H1 (cell line): Measurements from ENCODE around the gene TTC39A. TPM values are rescaled to one million over a fixed set of nuclear protein-coding genes. Genes with fewer than 3 reads are reported as not detected.

ENCODE experiments used
- CTCF ChIA-PET: fragments of 300-600 bp; sonication (Branson Sonifier 250); formaldehyde crosslinking; loops from one replicate; lab custom pipeline; 2021; ENCODE audit not compliant: partially characterized antibody; lab: Charles Lee
- POLR2A ChIA-PET: fragments of 300-600 bp; sonication (Branson Sonifier 250); formaldehyde crosslinking; loops from one replicate; lab custom pipeline; 2021; ENCODE audit warnings: inconsistent platforms; ENCODE audit not compliant: partially characterized antibody; lab: Charles Lee
- DNase-seq, 2 experiments: peaks; one replicate each; pipeline versions ENCODE4 v3.0.0 to v3.0.0-alpha.2; 2010 to 2022; ENCODE audit warnings: low spot score in 2 of 2, low read depth in 1 of 2, mixed read lengths in 1 of 2
- FAIRE-seq: peaks from 2 replicates; lab custom pipeline; 2011; peaks lifted over from hg19 to GRCh38; lab: Jason Lieb, UNC
- H2AFZ ChIP-seq: 2 replicates; pipeline ENCODE4 v1.8.1; 2012; ENCODE audit warnings: low read length, inconsistent platforms
- H2AK5ac ChIP-seq: 2 replicates; pipeline ENCODE4 v1.6.1; 2013; ENCODE audit warnings: low read depth, low read length
- H2BK120ac ChIP-seq: replicated peaks from 2 replicates; pipeline ENCODE3; 2013; ENCODE audit warnings: low read depth, low read length, inconsistent platforms
- H2BK12ac ChIP-seq: 2 replicates; pipeline ENCODE4 v1.6.1; 2013; ENCODE audit warnings: low read depth, low read length
- H2BK15ac ChIP-seq: 2 replicates; pipeline ENCODE4 v1.6.1; 2013; ENCODE audit warnings: low read length
- H2BK20ac ChIP-seq: 2 replicates; pipeline ENCODE4 v1.6.1; 2013; ENCODE audit warnings: low read length
- H2BK5ac ChIP-seq: 2 replicates; pipeline ENCODE4 v1.6.1; 2013; ENCODE audit warnings: low read depth, low read length
- H3K14ac ChIP-seq: 2 replicates; pipeline ENCODE4 v1.6.1; 2013; ENCODE audit warnings: inconsistent platforms; ENCODE audit not compliant: insufficient read length
- H3K18ac ChIP-seq: 2 replicates; pipeline ENCODE4 v1.6.1; 2013; ENCODE audit warnings: low read length; ENCODE audit errors: extremely low read depth
- H3K23ac ChIP-seq: 2 replicates; pipeline ENCODE4 v1.6.1; 2013; ENCODE audit warnings: inconsistent platforms; ENCODE audit not compliant: insufficient read length
- H3K23me2 ChIP-seq: 2 replicates; pipeline ENCODE4 v1.6.1; 2013; ENCODE audit warnings: low read depth, low read length
- H3K27ac ChIP-seq: 2 replicates; pipeline ENCODE4 v1.6.1; 2011; ENCODE audit warnings: low read depth, low read length, inconsistent platforms
- H3K27me3 ChIP-seq, 4 experiments: replicated peaks in 1 of 4; 1 replicate in 1 of 4; 2 replicates in 3 of 4; pipeline versions ENCODE4 v1.6.1 to v1.8.1; 2011 to 2013; ENCODE audit warnings: low read length in 3 of 4, mild to moderate bottlenecking in 3 of 4, inconsistent platforms in 2 of 4, mixed read lengths in 2 of 4, moderate library complexity in 1 of 4; ENCODE audit not compliant: control insufficient read depth in 3 of 4, insufficient read depth in 3 of 4; ENCODE audit errors: extremely low read depth in 1 of 4
- H3K36me3 ChIP-seq, 4 experiments: 2 replicates each; pipeline versions ENCODE4 v1.6.1 to v1.8.1; 2011 to 2013; ENCODE audit warnings: mild to moderate bottlenecking in 4 of 4, low read length in 3 of 4, moderate library complexity in 2 of 4, control low read depth in 1 of 4, inconsistent platforms in 1 of 4; ENCODE audit not compliant: insufficient read depth in 4 of 4, control insufficient read depth in 2 of 4
- H3K4ac ChIP-seq: replicated peaks from 2 replicates; pipeline ENCODE3; 2013; ENCODE audit warnings: low read length, low read depth, mixed read lengths, inconsistent platforms; ENCODE audit not compliant: insufficient read length
- H3K4me1 ChIP-seq, 4 experiments: replicated peaks in 1 of 4; 1 replicate in 1 of 4; 2 replicates in 3 of 4; pipeline versions ENCODE4 v1.6.1 to v1.8.1; 2011 to 2013; ENCODE audit warnings: low read length in 3 of 4, inconsistent platforms in 2 of 4, mixed read lengths in 1 of 4; ENCODE audit not compliant: insufficient read depth in 4 of 4, control insufficient read depth in 3 of 4
- H3K4me2 ChIP-seq, 2 experiments: 2 replicates each; pipeline versions ENCODE4 v1.6.1 to v1.8.1; 2011 to 2013; ENCODE audit warnings: low read depth in 2 of 2, low read length in 2 of 2, control low read depth in 1 of 2, inconsistent platforms in 1 of 2, mild to moderate bottlenecking in 1 of 2; ENCODE audit not compliant: insufficient read depth in 1 of 2
- H3K4me3 ChIP-seq, 4 experiments: fragments of 200-600, 300-600 bp in 1 of 4; sonication (generic), shearing (Covaris generic), sonication (Bioruptor Twin) in 1 of 4; 2 replicates each; pipeline versions ENCODE4 v1.5.1 to v1.8.1; 2011 to 2016; ENCODE audit warnings: low read length in 4 of 4, low read depth in 3 of 4, control low read depth in 2 of 4, inconsistent platforms in 2 of 4, mild to moderate bottlenecking in 2 of 4, mixed read lengths in 1 of 4, moderate library complexity in 1 of 4; ENCODE audit not compliant: insufficient read depth in 2 of 4; ENCODE audit errors: extremely low read depth in 1 of 4
- H3K56ac ChIP-seq: replicated peaks from 2 replicates; pipeline ENCODE3; 2013; ENCODE audit warnings: low read depth, mild to moderate bottlenecking, mixed read lengths, low read length, inconsistent platforms; ENCODE audit not compliant: insufficient read length
- H3K79me1 ChIP-seq: 2 replicates; pipeline ENCODE4 v1.6.1; 2013; ENCODE audit warnings: low read depth, low read length, control low read depth
- H3K79me2 ChIP-seq, 2 experiments: 2 replicates each; pipeline versions ENCODE4 v1.6.1 to v1.8.1; 2012 to 2013; ENCODE audit warnings: low read length in 2 of 2, mild to moderate bottlenecking in 2 of 2, inconsistent platforms in 1 of 2; ENCODE audit not compliant: insufficient read depth in 2 of 2, control insufficient read depth in 1 of 2
- H3K9ac ChIP-seq, 4 experiments: replicated peaks in 1 of 4; 1 replicate in 1 of 4; 2 replicates in 3 of 4; pipeline versions ENCODE4 v1.6.1 to v1.8.1; 2011 to 2013; ENCODE audit warnings: low read depth in 3 of 4, low read length in 3 of 4, control low read depth in 2 of 4, mild to moderate bottlenecking in 2 of 4, moderate library complexity in 2 of 4, inconsistent platforms in 1 of 4; ENCODE audit errors: extremely low read depth in 1 of 4
- H3K9me3 ChIP-seq, 2 experiments: 2 replicates each; pipeline versions ENCODE4 v1.6.1 to v1.8.1; 2012 to 2013; ENCODE audit warnings: mild to moderate bottlenecking in 2 of 2, moderate library complexity in 2 of 2, control low read depth in 1 of 2, inconsistent platforms in 1 of 2, low read depth in 1 of 2, low read length in 1 of 2, mixed read lengths in 1 of 2; ENCODE audit not compliant: insufficient read depth in 2 of 2
- H4K20me1 ChIP-seq, 2 experiments: replicated peaks in 1 of 2; 2 replicates each; pipeline versions ENCODE3 to v1.8.1; 2011 to 2013; ENCODE audit warnings: inconsistent platforms in 2 of 2, low read length in 2 of 2, mild to moderate bottlenecking in 1 of 2; ENCODE audit not compliant: insufficient read depth in 2 of 2, control insufficient read depth in 1 of 2
- H4K5ac ChIP-seq: 2 replicates; pipeline ENCODE4 v1.6.1; 2013; ENCODE audit warnings: low read length, low read depth, mixed read lengths, inconsistent platforms; ENCODE audit not compliant: insufficient read length
- H4K8ac ChIP-seq: 2 replicates; pipeline ENCODE4 v1.8.0; 2013; ENCODE audit warnings: mild to moderate bottlenecking, moderate library complexity, low read length, inconsistent platforms; ENCODE audit not compliant: insufficient read depth; ENCODE audit errors: extremely low read depth
- H4K91ac ChIP-seq: replicated peaks from 2 replicates; pipeline ENCODE3; 2013; ENCODE audit warnings: low read length, mixed read lengths, inconsistent platforms; ENCODE audit not compliant: insufficient read length
- CBX8 ChIP-seq: fragments of 300-800, 300-1000 bp; sonication (generic); IDR thresholded peaks from 2 replicates; pipeline ENCODE4 v1.7.1; 2016; ENCODE audit warnings: low read depth, low read length, borderline replicate concordance
- CREB1 ChIP-seq: IDR thresholded peaks from 2 replicates; pipeline ENCODE4 v1.6.1; 2012; ENCODE audit warnings: inconsistent platforms
- EZH2 ChIP-seq: fragments of 200-600 bp; sonication (generic); IDR thresholded peaks from 2 replicates; pipeline ENCODE4 v1.7.1; 2012; ENCODE audit warnings: low read depth, mild to moderate bottlenecking, moderate library complexity, low read length, inconsistent platforms; ENCODE audit not compliant: severe bottlenecking
- GTF2F1 ChIP-seq: IDR thresholded peaks from 2 replicates; pipeline ENCODE4 v1.6.1; 2012; ENCODE audit warnings: low read depth, low read length, improper control_type of control experiment, borderline replicate concordance
- KDM5A ChIP-seq: fragments of 200-600 bp; IDR thresholded peaks from 2 replicates; pipeline ENCODE4 v1.7.1; 2012; ENCODE audit warnings: mild to moderate bottlenecking, low read length, inconsistent platforms, mixed read lengths
- MAFK ChIP-seq: IDR thresholded peaks from 2 replicates; pipeline ENCODE4 v1.6.1; 2012; ENCODE audit warnings: low read depth, mild to moderate bottlenecking, improper control_type of control experiment, low read length
- NANOG ChIP-seq: IDR thresholded peaks from 2 replicates; pipeline ENCODE4 v1.6.1; 2011; ENCODE audit warnings: low read length, low read depth, mild to moderate bottlenecking, inconsistent platforms; ENCODE audit not compliant: insufficient read depth, poor library complexity, severe bottlenecking
- RXRA ChIP-seq: IDR thresholded peaks from 2 replicates; pipeline ENCODE4 v1.6.1; 2011; ENCODE audit warnings: low read depth, mild to moderate bottlenecking, low read length, moderate library complexity; ENCODE audit not compliant: insufficient read depth
- SIRT6 ChIP-seq: IDR thresholded peaks from one replicate; pipeline ENCODE4 v1.7.1; 2012; ENCODE audit warnings: low read length, inconsistent platforms
- SIX5 ChIP-seq: IDR thresholded peaks from 2 replicates; pipeline ENCODE4 v1.6.1; 2011; ENCODE audit warnings: mild to moderate bottlenecking, low read depth, low read length
- SP1 ChIP-seq: IDR thresholded peaks from 2 replicates; pipeline ENCODE4 v1.6.1; 2011; ENCODE audit warnings: low read depth, low read length
- SP2 ChIP-seq: IDR thresholded peaks from 2 replicates; pipeline ENCODE4 v1.6.1; 2012; ENCODE audit warnings: mild to moderate bottlenecking, low read length, inconsistent platforms
- WGBS, 2 experiments: shearing (Covaris generic) in 1 of 2; methylation state at CpG; one replicate each; pipeline versions ENCODE4 v1.1.6 to v1.1.7; 2013 to 2015; ENCODE audit warnings: low lambda C conversion rate in 2 of 2, mixed read lengths in 2 of 2, inconsistent platforms in 1 of 2, low coverage in 1 of 2, missing lambda C conversion rate in 1 of 2; ENCODE audit not compliant: insufficient replicate concordance in 2 of 2, insufficient coverage in 1 of 2, insufficient read length in 1 of 2; ENCODE audit errors: extremely low coverage in 1 of 2, missing lambda C conversion rate in 1 of 2; 5-methylcytosine and 5-hydroxymethylcytosine counted together
- polyA plus RNA-seq, 7 experiments: library from polyadenylated mRNA; depleted of rRNA in 3 of 7; stranded (reverse) in 5 of 7; unstranded in 2 of 7; fragments of >200 nt in 5 of 7; fragments of 200-250 nt in 2 of 7; gene quantifications; 1 replicate in 5 of 7; 2 replicates in 1 of 7; 4 replicates in 1 of 7; pipeline versions ENCODE4 v1.2.1 to v1.2.3, GENCODE V29; 2011 to 2013; ENCODE audit warnings: missing spikeins in 2 of 7, mixed read lengths in 2 of 7
- total RNA-seq: library from RNA; stranded (reverse); fragmentation: NEBNext Ultra II Directional; extraction: Animal tissue kit (Norgen Biotek cat#: 25700); gene quantifications from 2 replicates; pipeline ENCODE4 v1.2.1, GENCODE V29; 2021
- TF ChIP-seq, protein P1 (sequence below): IDR thresholded peaks from 2 replicates; pipeline ENCODE4 v1.6.1; 2012; ENCODE audit warnings: inconsistent platforms
- TF ChIP-seq, protein P2 (sequence below): IDR thresholded peaks from 2 replicates; pipeline ENCODE4 v1.6.1; 2011; ENCODE audit warnings: low read length, improper control_type of control experiment

The TTC39A gene
- total and polyA plus RNA-seq, 2 of the 8 experiments (the other 6 are each of a cell fraction or from before 2014, with no cell fraction given): 5.5 to 5.8 TPM

DNA sequence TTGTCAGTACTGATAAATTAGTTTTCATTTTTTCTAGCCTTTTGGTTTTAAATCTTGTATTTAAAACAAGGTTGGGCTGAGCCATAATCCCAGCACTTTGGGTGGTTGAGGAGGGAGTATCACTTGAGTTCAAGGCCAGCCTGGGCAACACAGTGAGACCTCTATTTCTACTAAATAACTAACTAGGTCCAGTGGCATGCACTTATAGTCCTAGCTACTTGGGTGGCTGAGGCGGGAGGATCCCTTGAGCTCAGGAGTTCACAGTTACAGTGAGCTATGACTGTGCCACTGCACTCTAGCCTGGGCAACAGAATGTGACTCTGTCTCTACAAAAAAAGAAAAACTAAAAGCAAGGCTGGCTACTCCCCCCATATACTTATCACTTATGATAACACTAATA is 21.5 kb upstream of the TTC39A start:
- Histone ChIP-seq H3K23ac (no peak overlapping the region), H2BK12ac (no peak overlapping the region), H2BK20ac (no peak overlapping the region), H3K4me2 (no peak overlapping the region), H2AFZ (no peak overlapping the region), H2BK15ac (no peak overlapping the region), H3K27me3 (no peaks in the 10 kb centered on the region), H3K79me1 (no peaks in the 10 kb centered on the region), H3K9ac (no peak overlapping the region), H4K5ac (no peak overlapping the region), H4K20me1 (no peaks in the 10 kb centered on the region), H3K4me3 (no peak overlapping the region), H3K27ac (no peak overlapping the region), H3K23me2 (no peaks in the 10 kb centered on the region), H2BK120ac (no peak overlapping the region), H3K9me3 (no peaks in the 10 kb centered on the region), H3K18ac (no peak overlapping the region), H4K91ac (no peak overlapping the region), H3K79me2 (no peaks in the 10 kb centered on the region), H2AK5ac (no peak overlapping the region), H3K4me1 (no peaks in the 10 kb centered on the region), H4K8ac (no peak overlapping the region), H3K4ac (no peak overlapping the region), H3K14ac (no peak overlapping the region), H3K56ac (no peak overlapping the region), H2BK5ac (no peak overlapping the region), H3K36me3 (peaks cover 0 to 19% (median 2%) of the 10 kb centered on the region in 4 experiments; a peak in 3 of 8 replicates)
- no peak for FAIRE-seq
- 88% methylated on average over 1 of the region's 1 CpG; no CpG with 5 or more reads in 1 of the 2 experiments for WGBS, 2 experiments
- CTCF ChIA-PET: interaction anchor here (0.6 kb wide), 1 partner anchor 778 kb away, joined by 3 read pairs; no protein-coding TSS in a partner anchor
- DNase-seq: no peak
- POLR2A ChIA-PET: interaction anchor here (1.4 kb wide), 1 partner anchor 10 kb away, joined by 4 read pairs; no protein-coding TSS in a partner anchor
- TF ChIP-seq, protein P1, sequence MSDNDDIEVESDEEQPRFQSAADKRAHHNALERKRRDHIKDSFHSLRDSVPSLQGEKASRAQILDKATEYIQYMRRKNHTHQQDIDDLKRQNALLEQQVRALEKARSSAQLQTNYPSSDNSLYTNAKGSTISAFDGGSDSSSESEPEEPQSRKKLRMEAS: no peak
- TF ChIP-seq EZH2 (no peak), CREB1 (no peak), GTF2F1 (no peak), SIX5 (no peak), SIRT6 (no peak), RXRA (no peak), MAFK (no peak), SP2 (no peak), KDM5A (no peak), NANOG (no peak), SP1 (no peak), CBX8 (no peak)
- TF ChIP-seq, protein P2, sequence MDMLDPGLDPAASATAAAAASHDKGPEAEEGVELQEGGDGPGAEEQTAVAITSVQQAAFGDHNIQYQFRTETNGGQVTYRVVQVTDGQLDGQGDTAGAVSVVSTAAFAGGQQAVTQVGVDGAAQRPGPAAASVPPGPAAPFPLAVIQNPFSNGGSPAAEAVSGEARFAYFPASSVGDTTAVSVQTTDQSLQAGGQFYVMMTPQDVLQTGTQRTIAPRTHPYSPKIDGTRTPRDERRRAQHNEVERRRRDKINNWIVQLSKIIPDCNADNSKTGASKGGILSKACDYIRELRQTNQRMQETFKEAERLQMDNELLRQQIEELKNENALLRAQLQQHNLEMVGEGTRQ: no peak
